NCI-H526 (cell line): ENCODE data around the gene DHPS.

Experiments used
- DNase-seq, 2 experiments: peaks; one replicate each; lab custom pipeline; 2025; lab: John Stamatoyannopoulos, UW

Gene DHPS

DNA sequence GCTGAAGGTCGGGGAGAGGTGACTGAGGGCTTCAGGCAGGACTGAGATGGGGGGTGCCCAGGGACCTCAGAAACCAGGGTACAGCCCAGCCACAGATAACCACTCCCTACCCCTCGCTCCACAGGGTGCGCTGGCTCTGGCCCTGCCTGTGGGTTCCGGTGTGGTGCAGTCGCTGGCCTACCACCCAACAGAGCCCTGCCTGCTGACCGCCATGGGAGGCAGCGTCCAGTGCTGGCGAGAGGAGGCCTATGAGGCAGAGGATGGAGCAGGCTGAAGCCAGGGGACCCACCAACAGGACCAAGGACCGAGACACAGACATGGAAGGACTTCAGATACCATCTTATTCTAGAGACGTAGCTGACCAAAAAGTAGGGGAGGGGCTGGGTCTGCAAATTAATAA is 6.3 kb downstream of the DHPS start:
- DNase-seq = no peak

DNA sequence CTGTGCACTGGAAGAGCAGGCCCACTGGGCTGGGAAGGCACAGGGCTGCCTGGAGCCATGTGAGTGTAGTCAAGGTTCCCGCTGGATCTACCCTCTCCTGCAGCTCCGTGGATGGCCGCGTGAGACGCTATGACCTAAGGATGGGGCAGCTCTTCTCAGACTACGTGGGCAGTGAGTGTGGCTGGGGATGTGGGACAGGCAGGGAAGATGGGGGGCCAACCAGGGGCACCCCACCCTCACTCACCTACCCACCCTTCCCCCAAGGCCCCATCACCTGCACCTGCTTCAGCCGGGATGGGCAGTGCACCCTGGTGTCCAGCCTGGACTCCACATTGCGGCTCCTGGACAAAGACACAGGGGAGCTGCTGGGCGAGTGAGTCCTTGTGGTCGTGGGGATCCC is 8.9 kb downstream of the DHPS start:
- peak in 1 of 2 experiments; percentile 7 for DNase-seq

DNA sequence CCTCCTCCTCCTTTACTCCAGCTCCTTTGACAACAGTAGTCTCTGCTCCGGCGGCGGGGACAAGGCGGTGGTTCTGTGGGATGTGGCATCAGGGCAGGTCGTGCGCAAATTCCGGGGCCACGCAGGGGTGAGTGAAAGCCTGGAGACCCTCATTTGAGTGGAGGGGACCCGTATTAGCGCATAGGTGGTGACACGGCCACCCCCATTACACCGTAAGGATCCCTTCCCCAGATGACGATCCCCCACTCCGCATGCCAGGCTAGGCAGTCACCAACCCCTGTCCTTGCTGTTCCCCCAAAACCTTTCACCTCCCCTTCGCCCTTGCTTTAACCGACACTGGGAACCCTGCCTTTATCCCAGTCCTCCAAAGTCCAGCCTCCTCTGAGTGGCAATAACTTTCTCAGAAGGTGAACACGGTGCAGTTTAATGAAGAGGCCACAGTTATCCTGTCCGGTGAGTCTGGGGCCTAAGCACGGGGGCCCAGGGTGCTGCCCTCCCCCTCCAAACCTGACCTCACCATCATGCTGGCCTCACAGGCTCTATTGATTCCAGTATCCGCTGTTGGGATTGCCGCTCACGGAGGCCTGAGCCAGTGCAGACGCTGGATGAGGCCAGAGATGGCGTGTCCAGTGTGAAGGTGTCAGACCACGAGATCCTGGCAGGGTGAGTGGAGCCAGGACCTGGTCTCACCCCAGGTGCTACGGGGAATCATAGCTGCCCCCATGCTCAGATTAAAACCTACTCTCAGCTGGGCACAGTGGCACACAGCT is 11.3 kb downstream of the DHPS start:
- no peak for DNase-seq

- peak; percentile 19 to 74 for DNase-seq
Measured at GRCh38 chr19:12669270-12670158, 12.2 kb downstream of the DHPS start.

GRCh38 chr19:12668932-12669269 is 12.8 kb downstream of the DHPS start:
- DNase-seq = no peak

DNA sequence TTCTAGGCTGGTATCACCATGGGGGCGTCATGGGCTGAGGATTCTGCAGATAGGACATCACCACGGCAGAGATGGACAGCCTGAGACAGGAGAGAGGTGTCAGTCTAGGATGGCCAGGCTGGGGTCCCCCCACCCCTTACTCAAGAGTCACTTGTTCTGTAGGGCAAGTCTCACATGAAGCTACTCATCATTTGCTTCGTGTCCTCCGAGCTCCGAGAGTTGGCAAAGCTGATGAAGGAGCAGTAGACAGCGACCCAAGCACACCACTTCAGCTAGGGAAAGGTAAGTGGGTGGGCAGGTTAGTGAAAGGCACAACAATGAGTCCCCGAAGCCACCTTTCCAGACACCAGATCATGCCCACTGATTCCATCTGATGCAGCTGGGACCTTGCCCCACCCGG is 13.3 kb downstream of the DHPS start:
- no peak for DNase-seq

DNA sequence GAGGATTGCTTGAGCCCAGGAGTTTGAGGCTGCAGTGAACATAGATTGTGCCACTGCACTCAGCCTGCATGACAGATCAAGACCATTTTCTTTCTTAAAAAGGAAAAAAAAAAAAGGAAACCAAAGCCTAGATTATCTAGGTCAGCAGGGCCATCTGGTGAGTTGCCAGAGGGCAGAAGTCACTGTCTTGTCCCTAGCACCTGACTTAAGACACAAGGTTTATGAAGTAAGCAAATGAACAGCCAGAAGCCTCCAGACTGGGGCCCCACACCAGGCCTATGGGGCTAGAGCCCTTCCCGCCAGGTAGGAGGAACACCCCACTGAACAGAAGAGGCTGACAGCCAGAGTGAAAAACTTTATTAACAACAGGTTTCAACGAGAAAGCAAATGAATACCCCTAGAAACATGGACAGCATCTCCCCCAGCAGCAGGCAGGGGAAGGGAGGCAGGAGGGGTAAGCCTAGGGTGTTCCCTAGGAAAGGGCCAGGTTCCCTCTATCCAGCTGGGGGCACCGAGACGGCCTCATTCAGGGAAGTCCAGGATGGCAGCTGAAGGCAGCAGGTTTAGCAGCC is 13.9 kb downstream of the DHPS start:
- no peak for DNase-seq

- peak; percentile 21 to 75 for DNase-seq
Measured at GRCh38 chr19:12666265-12667048, 15.2 kb downstream of the DHPS start, which contains the start of the genes MAN2B1 and WDR83. Gene MAN2B1, minus strand, starts transcription at chr19:12666742. Its CDS starts 41 bp downstream, at chr19:12666701. Gene WDR83, plus strand, starts transcription at chr19:12666807. Its CDS starts 2,984 bp downstream, at chr19:12669791.

GRCh38 chr19:12665671-12666264 is 15.9 kb downstream of the DHPS start:
- DNase-seq = no peak

DNA sequence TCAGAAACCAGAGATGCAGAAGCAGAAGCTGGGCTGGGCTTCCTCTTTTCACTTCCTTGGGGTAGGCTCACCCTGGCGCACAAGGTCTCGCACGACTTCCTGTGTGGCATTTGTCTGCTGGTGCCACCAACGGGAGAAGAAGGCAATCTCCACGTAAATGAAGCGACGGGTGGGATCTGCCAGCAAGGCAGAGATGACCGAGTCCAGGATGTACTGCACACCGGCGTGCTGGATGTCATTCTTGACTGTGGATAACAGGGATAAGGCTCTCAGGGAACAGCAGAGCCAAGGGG is 16.5 kb downstream of the DHPS start:
- no peak for DNase-seq

DNA sequence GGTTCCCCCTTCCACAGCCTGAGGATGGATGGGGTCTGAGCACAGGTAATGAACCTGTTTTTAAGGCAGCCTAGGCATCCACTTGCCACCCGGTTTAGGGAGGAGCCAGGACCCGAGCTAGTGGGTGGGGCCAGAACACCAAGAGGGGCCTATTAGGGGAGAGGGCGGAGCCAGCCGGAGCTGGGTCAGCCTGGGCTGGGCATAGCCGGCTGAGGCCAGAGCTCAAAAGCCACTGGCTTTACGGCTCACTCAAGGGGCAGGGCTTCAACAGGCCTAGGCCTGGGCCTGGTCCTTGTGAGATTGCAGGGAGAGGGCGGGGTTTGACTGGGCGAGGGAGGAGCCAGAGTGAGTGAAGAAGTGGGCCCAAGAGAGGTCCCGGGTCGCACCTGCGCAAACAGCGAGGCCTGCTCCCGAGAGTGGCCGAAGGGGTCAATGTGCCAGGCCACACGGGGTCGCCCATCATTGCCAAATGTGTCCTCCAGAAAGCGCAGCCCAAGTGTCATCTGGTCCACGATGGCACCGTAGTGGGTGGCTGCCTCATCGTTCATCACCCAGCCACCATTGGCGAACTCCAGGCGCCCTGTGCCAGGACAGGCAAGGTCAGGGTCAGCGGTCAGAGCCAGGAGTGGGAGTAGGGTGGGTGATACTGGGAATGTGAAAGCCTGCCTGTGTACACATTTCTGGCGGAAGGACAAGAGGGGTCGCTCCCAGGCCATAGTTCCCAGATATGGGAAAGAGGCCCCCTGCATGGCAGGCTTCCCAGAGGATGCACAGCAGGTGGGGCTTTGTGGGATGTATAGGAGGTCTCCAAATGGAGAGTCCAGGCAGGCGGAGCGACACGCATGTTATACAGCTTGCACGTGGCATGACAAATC is 17.0 kb downstream of the DHPS start:
- peak in 1 of 2 experiments; percentile 10 for DNase-seq

DNA sequence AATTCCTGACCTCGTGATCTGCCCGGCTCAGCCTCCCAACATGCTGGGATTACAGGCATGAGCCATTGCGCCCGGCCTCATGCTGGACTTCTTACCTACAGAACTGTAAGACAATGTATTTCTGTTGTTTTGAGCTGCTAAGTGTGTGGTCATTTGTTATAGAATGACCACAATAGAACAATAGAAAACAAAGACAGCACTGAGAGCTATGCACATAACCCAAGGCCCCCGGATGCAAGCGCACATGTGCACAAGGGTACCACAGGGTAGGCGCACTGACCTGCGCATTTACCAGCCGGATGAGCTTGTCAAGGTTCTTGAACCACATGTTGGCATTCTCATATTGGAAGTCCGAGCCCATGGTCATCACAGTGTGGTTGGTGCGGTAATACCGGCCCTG is 20.7 kb downstream of the DHPS start:
- DNase-seq = no peak

DNA sequence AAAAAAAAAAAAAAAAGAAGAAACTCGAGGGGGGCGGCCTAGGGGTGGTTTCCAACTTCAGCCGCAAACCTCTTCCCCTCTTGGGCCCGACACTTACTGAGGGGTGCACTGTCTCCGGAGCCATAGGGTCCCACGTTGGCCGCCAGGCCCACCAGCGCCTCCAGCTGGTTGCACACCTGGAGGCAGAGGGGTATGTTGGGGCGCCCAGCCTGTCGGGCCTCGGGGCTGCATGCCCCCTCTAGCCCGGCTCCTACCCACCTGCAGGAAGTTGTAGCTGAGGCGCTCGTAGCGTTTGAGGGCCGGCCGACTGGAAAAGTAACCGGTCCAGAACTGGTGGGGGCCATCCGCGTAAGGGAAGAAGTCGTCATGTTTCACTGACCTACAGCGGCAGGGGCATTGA is 23.7 kb downstream of the DHPS start:
- DNase-seq = no peak

DNA sequence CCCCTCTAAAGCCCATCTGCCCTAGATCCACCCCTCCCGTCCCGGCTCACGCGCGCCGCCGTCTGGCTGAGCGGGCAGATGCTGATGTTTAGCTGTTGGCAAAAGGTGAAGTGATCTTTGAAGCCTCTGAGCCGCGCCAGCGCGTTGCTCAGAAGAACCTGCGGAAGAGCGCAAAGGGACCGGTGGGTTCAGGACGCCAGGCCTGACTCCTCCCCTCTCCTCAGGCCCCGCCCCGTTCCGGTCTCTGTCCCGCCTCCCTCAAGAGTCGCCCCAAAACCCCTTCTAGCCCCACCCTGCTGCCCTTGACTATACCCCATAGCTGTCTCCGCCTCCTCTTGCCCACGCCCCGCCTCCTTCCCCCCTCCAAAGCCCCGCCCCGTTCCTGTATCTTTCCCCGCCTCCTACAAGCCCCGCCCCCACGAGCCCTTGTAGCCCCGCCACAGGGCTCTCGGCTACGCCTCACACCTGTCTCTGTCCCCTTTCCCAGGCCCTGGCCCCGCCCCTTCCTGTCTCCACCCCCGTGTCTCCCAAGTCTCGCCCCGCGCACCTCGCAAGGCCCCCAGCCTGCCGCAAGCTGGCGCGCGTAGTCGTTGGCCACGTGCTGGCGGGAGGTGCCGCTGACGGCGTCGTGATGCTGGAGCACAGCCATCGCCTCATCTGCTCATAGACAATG is 24.6 kb downstream of the DHPS start:
- peak in 1 of 2 experiments; percentile 3 for DNase-seq

DNA sequence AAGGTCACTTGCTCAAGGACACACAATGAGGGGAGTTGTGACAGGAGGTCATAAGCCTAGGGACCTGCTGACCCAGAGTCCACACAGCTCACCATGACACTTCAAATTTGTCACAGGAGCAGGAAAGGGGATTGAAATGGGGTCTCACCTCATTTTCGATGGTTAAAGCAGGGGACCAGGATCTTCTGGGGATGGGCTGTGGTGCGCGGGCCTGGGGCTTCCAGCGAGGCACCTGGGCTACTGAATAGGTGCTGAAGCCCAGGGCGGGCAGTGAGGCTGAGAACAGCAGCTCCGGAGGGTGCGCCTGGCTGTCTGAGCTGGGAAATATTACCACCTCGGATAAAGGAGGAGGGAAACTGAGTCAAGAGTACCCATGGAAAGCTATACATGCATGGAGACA is 26.1 kb downstream of the DHPS start:
- DNase-seq = no peak

DNA sequence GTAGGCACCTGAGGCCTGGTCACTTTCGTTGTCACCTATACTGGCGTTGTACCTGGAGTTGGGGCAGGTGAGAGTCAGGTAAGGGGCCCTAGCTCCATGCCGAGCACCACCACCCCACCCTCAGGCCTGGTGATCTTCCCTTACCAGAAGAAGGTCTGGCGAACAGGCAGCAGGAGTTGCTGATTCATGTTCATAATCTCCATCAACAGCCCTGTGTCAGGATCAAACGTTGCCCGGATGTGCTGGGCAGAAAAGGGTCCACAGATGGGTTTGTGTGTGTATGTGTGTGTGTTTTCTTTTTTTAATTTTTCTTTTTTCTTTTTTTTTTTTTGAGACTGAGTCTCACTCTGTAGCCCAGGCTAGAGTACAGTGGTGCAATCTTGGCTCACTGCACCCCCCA is 29.5 kb downstream of the DHPS start:
- DNase-seq = no peak

DNA sequence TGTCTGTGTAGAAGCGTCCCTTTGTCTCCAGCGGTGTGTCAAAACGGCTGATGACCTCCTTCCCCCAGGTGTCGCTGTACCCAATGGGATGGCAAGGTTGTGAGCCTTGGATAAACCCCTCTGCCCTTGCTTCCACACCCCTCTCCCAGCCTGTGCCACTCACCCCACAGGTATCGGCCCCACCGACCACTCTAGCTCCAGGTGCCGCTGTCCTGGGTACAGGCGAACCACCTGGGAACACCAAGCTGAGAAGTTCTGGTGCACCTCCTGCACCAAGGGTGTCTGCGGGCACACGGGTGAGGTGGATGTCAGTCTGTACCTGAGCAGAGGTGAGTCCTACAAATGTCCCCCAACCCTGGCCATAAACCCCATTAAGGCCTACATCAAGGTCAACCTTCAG is 31.7 kb downstream of the DHPS start:
- DNase-seq = no peak

DNA sequence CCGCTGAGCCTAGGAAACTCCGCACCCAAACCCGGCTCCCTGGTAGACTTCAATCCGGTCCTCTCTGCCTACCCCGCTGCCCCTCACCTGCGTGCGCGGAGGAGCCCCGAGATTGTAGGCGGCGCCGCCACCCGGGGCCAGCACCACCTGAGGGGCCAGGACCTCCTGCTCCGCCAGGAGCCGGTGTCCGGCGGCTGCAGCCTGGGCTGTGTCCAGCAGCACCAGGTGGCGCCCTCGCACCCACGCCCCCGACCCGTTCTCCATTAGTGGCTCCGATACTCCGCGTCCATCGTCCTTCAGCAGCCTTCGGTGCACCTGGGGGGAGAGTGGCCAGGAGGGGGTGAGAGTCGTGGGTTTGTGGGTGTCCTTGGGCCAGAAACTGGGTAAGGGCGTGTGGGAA is 33.6 kb downstream of the DHPS start:
- DNase-seq = no peak

- DNase-seq = peak; percentile 41 to 67
Measured at GRCh38 chr19:12647490-12648071, 34.1 kb downstream of the DHPS start.

DNA sequence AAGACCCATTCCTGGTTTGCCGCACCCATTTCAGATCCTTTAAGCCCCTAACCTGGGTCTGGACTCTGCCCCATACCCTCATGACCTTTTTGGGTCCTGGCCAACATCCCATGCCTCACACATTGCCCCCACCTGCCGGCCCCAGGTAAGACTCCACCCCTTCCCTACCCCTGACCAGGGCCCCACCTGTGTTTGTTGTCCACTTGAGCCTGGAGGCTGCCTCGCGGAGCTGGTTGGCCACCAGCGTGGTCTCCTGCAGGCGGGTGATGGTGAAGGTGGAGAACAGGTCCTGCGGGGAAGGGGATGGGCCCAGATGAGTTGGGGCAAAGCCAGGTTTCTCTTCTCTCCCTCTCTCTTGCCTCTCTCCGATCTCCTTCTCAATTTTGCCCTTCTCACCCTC is 34.6 kb downstream of the DHPS start:
- no peak for DNase-seq
